OCI-LY7 (cell line): ENCODE data around the gene DDX25. TPM values are rescaled to one million over a fixed set of nuclear protein-coding genes. Genes with fewer than 3 reads are reported as not detected.

Experiments
- BruUV-seq: library from RNA; stranded (reverse); fragments of 400-500 nt; replicated peaks from 2 replicates; lab custom pipeline; 2021; lab: Mats Ljungman, UMichigan
- CTCF ChIA-PET: fragments of 300-600 bp; sonication (Branson Sonifier 250); formaldehyde crosslinking; loops from one replicate; lab custom pipeline; 2022; ENCODE audit warnings: antibody characterized with exemption; ENCODE audit not compliant: unreplicated experiment; lab: Charles Lee
- POLR2A ChIA-PET: fragments of 300-600 bp; sonication (Branson Sonifier 250); formaldehyde crosslinking; loops from one replicate; lab custom pipeline; 2022; ENCODE audit warnings: antibody characterized with exemption; lab: Charles Lee
- DNase-seq: peaks from one replicate; pipeline ENCODE4 v3.0.0-alpha.2; 2015; ENCODE audit warnings: low spot score
- H2AFZ ChIP-seq: fragments of 200-600 bp; sonication (generic), shearing (Covaris generic); 2 replicates; pipeline ENCODE4 v1.6.1; 2014; ENCODE audit warnings: mild to moderate bottlenecking, antibody characterized with exemption, low read length, moderate library complexity
- H3K27ac ChIP-seq: fragments of 200-600 bp; sonication (generic); 2 replicates; pipeline ENCODE4 v1.5.1; 2014; ENCODE audit warnings: mixed run types, low read depth, mild to moderate bottlenecking, moderate library complexity, low read length, inconsistent platforms; ENCODE audit not compliant: poor library complexity, severe bottlenecking
- H3K36me3 ChIP-seq: fragments of 200-600 bp; sonication (generic); 2 replicates; pipeline ENCODE4 v1.6.1; 2014; ENCODE audit warnings: mild to moderate bottlenecking, antibody characterized with exemption, low read length, moderate library complexity, mixed read lengths; ENCODE audit not compliant: insufficient read depth
- H3K4me1 ChIP-seq: fragments of 200-600 bp; sonication (generic); 2 replicates; pipeline ENCODE4 v1.5.1; 2014; ENCODE audit warnings: mild to moderate bottlenecking, low read length; ENCODE audit not compliant: insufficient read depth, poor library complexity, severe bottlenecking
- H3K4me2 ChIP-seq: fragments of 200-600 bp; sonication (generic); 2 replicates; pipeline ENCODE4 v1.6.1; 2014; ENCODE audit warnings: mild to moderate bottlenecking, low read length
- H3K4me3 ChIP-seq: fragments of 200-600 bp; sonication (generic); 2 replicates; pipeline ENCODE4 v1.5.1; 2014; ENCODE audit warnings: mild to moderate bottlenecking, low read depth, low read length; ENCODE audit not compliant: poor library complexity, severe bottlenecking
- H3K79me2 ChIP-seq: fragments of 200-600 bp; sonication (generic); 2 replicates; pipeline ENCODE4 v1.6.1; 2016; ENCODE audit warnings: low read depth, mild to moderate bottlenecking, low read length, moderate library complexity, mixed read lengths; ENCODE audit not compliant: insufficient read depth
- H3K9me2 ChIP-seq: fragments of 200-600 bp; sonication (generic); 2 replicates; pipeline ENCODE4 v1.6.1; 2016; ENCODE audit warnings: mild to moderate bottlenecking, low read length, mixed read lengths; ENCODE audit not compliant: insufficient read depth
- H3K9me3 ChIP-seq: fragments of 200-600 bp; sonication (generic); 2 replicates; pipeline ENCODE4 v1.6.1; 2014; ENCODE audit warnings: mild to moderate bottlenecking, mixed run types, low read length, mixed read lengths
- H4K20me1 ChIP-seq: fragments of 200-600 bp; sonication (generic); 2 replicates; pipeline ENCODE4 v1.6.1; 2014; ENCODE audit warnings: mild to moderate bottlenecking, antibody characterized with exemption, low read length, moderate library complexity, mixed read lengths; ENCODE audit not compliant: insufficient read depth
- CTCF ChIP-seq: fragments of 200-600 bp; sonication (generic); conservative IDR thresholded peaks from 2 replicates; pipeline ENCODE4 v1.5.1; 2014; ENCODE audit warnings: mild to moderate bottlenecking, antibody characterized with exemption, low read length, moderate library complexity, mixed read lengths
- EZH2phosphoT487 ChIP-seq: fragments of 200-600 bp; sonication (generic); IDR thresholded peaks from 2 replicates; pipeline ENCODE4 v1.6.1; 2018; ENCODE audit warnings: low read depth, borderline replicate concordance, mild to moderate bottlenecking, mixed run types, antibody characterized with exemption, low read length, moderate library complexity, mixed read lengths
- intact Hi-C: fragments of 100-400 bp; cut with micrococcal nuclease; formaldehyde crosslinking; loops from one replicate; pipeline ENCODE4 v1.10.0; 2022; ENCODE audit not compliant: unreplicated experiment
- total RNA-seq, 2 experiments: library from RNA; depleted of rRNA in 1 of 2; stranded (reverse); fragments of >200 nt in 1 of 2; shearing (Covaris generic) in 1 of 2; gene quantifications; 2 replicates each; pipeline ENCODE4 v1.2.3, GENCODE V29; 2014 to 2022

The DDX25 gene
- total RNA-seq, 2 experiments from 2014 or later: 0.13 TPM; not detected in 1

GRCh38 chr11:125959931-125960330, 55.6 kb downstream of the DDX25 start:
- no peak overlapping the region for H3K27ac ChIP-seq
- BruUV-seq: no TSS peak
- intact Hi-C loops: no loop called here
- POLR2A ChIA-PET: interaction anchor here (0.8 kb wide), 1 partner anchor 52 kb away, joined by 6 read pairs; no protein-coding TSS in a partner anchor
- H3K4me2 ChIP-seq: no peak overlapping the region
- no peak overlapping the region for H3K4me3 ChIP-seq
- TF ChIP-seq EZH2phosphoT487 (no peak), CTCF (no peak)
- H3K79me2 ChIP-seq: no peaks in the 10 kb centered on the region
- no peak for DNase-seq
- no peaks in the 10 kb centered on the region for H3K36me3 ChIP-seq
- H3K9me2 ChIP-seq: no peaks in the 10 kb centered on the region
- H3K4me1 ChIP-seq: no peaks in the 10 kb centered on the region
- no peak overlapping the region for H2AFZ ChIP-seq
- no peaks in the 10 kb centered on the region for H3K9me3 ChIP-seq
- H4K20me1 ChIP-seq: no peaks in the 10 kb centered on the region
- CTCF ChIA-PET: no interaction called here

- Histone ChIP-seq H3K4me3 (no peak overlapping the region), H3K36me3 (no peaks in the 10 kb centered on the region), H3K9me3 (no peaks in the 10 kb centered on the region), H3K9me2 (no peaks in the 10 kb centered on the region), H3K4me1 (no peaks in the 10 kb centered on the region), H3K79me2 (no peaks in the 10 kb centered on the region), H3K27ac (no peak overlapping the region), H4K20me1 (no peaks in the 10 kb centered on the region), H3K4me2 (no peak overlapping the region), H2AFZ (no peak overlapping the region)
- no TSS peak for BruUV-seq
- ChIA-PET POLR2A (no interaction called here), CTCF (no interaction called here)
- DNase-seq: no peak
- no peak for TF ChIP-seq CTCF
- no peak for TF ChIP-seq EZH2phosphoT487
- intact Hi-C loops: no loop called here
These were observed 56.5 kb downstream of the DDX25 start for GRCh38 chr11:125960771-125961170.

- no peak overlapping the region for H3K4me3 ChIP-seq
- intact Hi-C loops: no loop called here
- ChIA-PET CTCF (no interaction called here), POLR2A (no interaction called here)
- DNase-seq: no peak
- no peaks in the 10 kb centered on the region for H3K9me3 ChIP-seq
- H3K79me2 ChIP-seq: no peaks in the 10 kb centered on the region
- H3K9me2 ChIP-seq: no peaks in the 10 kb centered on the region
- H2AFZ ChIP-seq: no peak overlapping the region
- H3K4me1 ChIP-seq: no peaks in the 10 kb centered on the region
- TF ChIP-seq EZH2phosphoT487: no peak
- TF ChIP-seq CTCF: no peak
- no peaks in the 10 kb centered on the region for H4K20me1 ChIP-seq
- no peak overlapping the region for H3K4me2 ChIP-seq
- BruUV-seq: no TSS peak
- H3K27ac ChIP-seq: no peak overlapping the region
- H3K36me3 ChIP-seq: no peaks in the 10 kb centered on the region
These were observed 63.2 kb downstream of the DDX25 start for GRCh38 chr11:125967515-125967914.
